Body of pancreas (tissue), 4 donors: ENCODE data around the gene CLIP2. TPM values are rescaled to one million over a fixed set of nuclear protein-coding genes. Genes with fewer than 3 reads are reported as not detected.
"Not testable (repeated sequence)": the region's sequence is repeated elsewhere in the genome, so short reads cannot be mapped to it uniquely, and the experiment has no call there.

Experiments used
- ATAC-seq: fragments of 150-250 bp; one replicate; pipeline ENCODE4 v1.9.1; 2016
- DNase-seq, 4 donors: peaks; one replicate each; pipeline ENCODE4 v3.0.0-alpha.2; 2019
- H3K27ac ChIP-seq, 4 donors: fragments of 200-600 bp; sonication (generic); 1 replicate in 3 of 4; 2 replicates in 1 of 4; pipeline versions ENCODE4 v1.5.1 to v1.6.1; 2016 to 2019; ENCODE audit warnings: mild to moderate bottlenecking in 1 of 4, mixed read lengths in 1 of 4, moderate library complexity in 1 of 4
- H3K27me3 ChIP-seq, 2 donors: fragments of 200-600 bp; sonication (generic); one replicate each; pipeline ENCODE4 v1.6.0; 2016; ENCODE audit warnings: mild to moderate bottlenecking in 1 of 2
- H3K36me3 ChIP-seq, 2 donors: fragments of 200-600 bp; sonication (generic); replicated peaks in 1 of 2; 2 replicates each; pipeline ENCODE4 v1.5.1; 2016; ENCODE audit warnings: low read depth in 2 of 2; ENCODE audit not compliant: insufficient read depth in 1 of 2
- H3K4me1 ChIP-seq: fragments of 200-600 bp; sonication (generic); one replicate; pipeline ENCODE4 v1.6.0; 2016
- H3K4me3 ChIP-seq, 2 donors: fragments of 200-600 bp; sonication (generic); 1 replicate in 1 of 2; 2 replicates in 1 of 2; pipeline ENCODE4 v1.5.1; 2016 to 2019
- H3K9me3 ChIP-seq, 3 donors: fragments of 200-600 bp; sonication (generic); 1 replicate in 2 of 3; 2 replicates in 1 of 3; pipeline ENCODE4 v1.5.1; 2016
- CTCF ChIP-seq, 7 experiments: fragments of 450-650 bp in 4 of 7; fragments of 200-600 bp in 3 of 7; sonication (generic) in 3 of 7; IDR thresholded peaks; one replicate each; pipeline ENCODE4 v1.5.1; 2016 to 2019; ENCODE audit warnings: antibody characterized with exemption in 7 of 7
- POLR2A ChIP-seq, 3 donors: fragments of 450-650 bp; IDR thresholded peaks; one replicate each; pipeline ENCODE4 v1.6.1; 2016; ENCODE audit warnings: antibody characterized with exemption in 3 of 3, mild to moderate bottlenecking in 2 of 3
- WGBS, 2 donors: methylation state at CpG; one replicate each; pipeline ENCODE4 v1.1.5; 2017; 5-methylcytosine and 5-hydroxymethylcytosine counted together
- intact Hi-C: fragments of 100-400 bp; cut with DNase I; formaldehyde crosslinking; loops from one replicate; pipeline ENCODE4 v1.15.1; 2023
- total RNA-seq, 2 donors: library from RNA; depleted of rRNA; stranded (reverse); fragments of >200 nt; gene quantifications; one replicate each; pipeline ENCODE4 v1.1.0, GENCODE V29; 2016

The CLIP2 gene
- total RNA-seq, 2 donors from 2014 or later, result 31.6 to 120 TPM

DNA sequence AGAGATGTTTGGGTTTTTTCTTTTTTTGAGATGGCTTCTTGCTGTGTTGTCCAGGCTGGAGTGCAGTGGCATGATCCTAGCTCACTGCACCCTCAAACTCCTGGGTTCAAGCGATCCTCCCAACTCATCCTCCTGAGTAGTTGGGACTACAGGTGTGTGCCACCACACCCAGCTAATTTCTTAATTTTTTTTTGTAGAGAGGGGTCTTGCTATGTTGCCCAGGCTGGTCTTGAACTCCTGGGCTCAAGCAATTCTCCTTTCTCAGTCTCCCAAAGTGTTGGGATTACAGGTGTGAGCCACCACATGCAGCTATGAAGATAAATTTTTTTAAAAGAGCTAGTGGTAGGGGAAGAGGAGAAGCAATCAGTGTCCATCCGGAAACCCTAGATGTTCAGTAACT lies 56.8 kb downstream of the CLIP2 start:
- H3K9me3 ChIP-seq, result no peaks in the 10 kb centered on the region
- DNase-seq, result no peak

DNA sequence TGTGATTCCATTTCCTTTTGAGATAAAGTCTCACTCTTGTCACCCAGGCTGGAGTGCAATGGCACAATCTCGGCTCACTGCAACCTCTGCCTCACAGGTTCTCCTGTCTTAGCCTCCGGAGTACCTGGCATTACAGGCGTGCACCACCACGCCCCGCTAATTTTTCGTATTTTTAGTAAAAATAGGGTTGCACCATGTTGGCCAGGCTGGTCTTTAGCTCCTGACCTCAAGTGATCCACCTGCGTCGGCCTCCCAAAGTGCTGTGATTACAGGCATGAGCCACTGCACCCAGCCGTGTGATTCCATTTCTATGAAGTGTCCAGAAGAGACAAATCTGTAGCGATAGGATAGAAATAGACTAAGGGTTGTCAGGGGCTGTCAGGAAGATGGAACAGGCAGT lies 60.4 kb downstream of the CLIP2 start:
- intact Hi-C loops, result no loop called here

More for the DNA sequence above, 56.8 kb downstream of the CLIP2 start:
- Histone ChIP-seq H3K27ac (no peak overlapping the region), H3K27me3 (no peaks in the 10 kb centered on the region), H3K4me1 (no peaks in the 10 kb centered on the region), H3K4me3 (no peak overlapping the region), H3K36me3 (peaks cover 0 to 3% of the 10 kb centered on the region in 2 donors)
- 98 to 100% methylated on average over 2 of the region's 2 CpGs for WGBS, 2 donors
- no peak for ATAC-seq
- TF ChIP-seq POLR2A (IDR thresholded peaks at IDR 0.05) (no peak), CTCF (IDR thresholded peaks at IDR 0.05) (no peak)
- intact Hi-C loops, result no loop called here

GRCh38 chr7:74350751-74351150 lies 61.5 kb downstream of the CLIP2 start:
- no peak for DNase-seq
- 96 to 100% methylated on average over 1 of the region's 1 CpG for WGBS, 2 donors
- no peak for TF ChIP-seq CTCF (IDR thresholded peaks at IDR 0.05)
- TF ChIP-seq POLR2A (IDR thresholded peaks at IDR 0.05), result no peak
- intact Hi-C loops, result no loop called here
- Histone ChIP-seq H3K9me3 (no peaks in the 10 kb centered on the region), H3K27ac (no peak overlapping the region), H3K36me3 (no peaks in the 10 kb centered on the region), H3K4me1 (peaks cover 5% of the 10 kb centered on the region), H3K4me3 (no peak overlapping the region), H3K27me3 (no peaks in the 10 kb centered on the region)
- no peak for ATAC-seq

More for the DNA sequence above, 60.4 kb downstream of the CLIP2 start:
- H3K27me3 ChIP-seq, result no peaks in the 10 kb centered on the region
- H3K9me3 ChIP-seq, result no peaks in the 10 kb centered on the region
- no peak overlapping the region for H3K4me3 ChIP-seq
- no peak for DNase-seq
- no peak for ATAC-seq
- H3K27ac ChIP-seq, result no peak overlapping the region
- WGBS, 2 donors, result 93 to 99% methylated on average over 10 of the region's 10 CpGs
- H3K4me1 ChIP-seq, result no peaks in the 10 kb centered on the region
- no peaks in the 10 kb centered on the region for H3K36me3 ChIP-seq
- no peak for TF ChIP-seq POLR2A (IDR thresholded peaks at IDR 0.05)
- TF ChIP-seq CTCF (IDR thresholded peaks at IDR 0.05), result no peak

DNA sequence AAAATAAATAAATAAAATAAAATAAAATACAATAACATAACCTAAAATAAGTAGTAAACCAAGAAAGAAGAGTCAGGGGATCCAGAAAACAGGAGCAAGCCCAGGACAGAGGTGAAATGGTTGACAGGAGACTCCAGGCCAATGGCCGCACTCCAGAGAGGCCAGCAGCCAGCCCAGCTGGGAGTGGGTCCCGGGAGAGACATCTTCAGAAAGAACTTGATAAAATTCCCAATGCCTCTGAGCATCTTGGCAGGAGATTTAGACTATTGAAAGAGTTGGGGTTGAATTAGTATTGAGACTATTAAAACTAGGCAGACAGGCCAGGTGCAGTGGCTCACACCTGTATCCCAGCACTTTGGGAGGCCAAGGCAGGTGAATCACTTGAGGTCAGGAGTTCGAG lies 62.6 kb downstream of the CLIP2 start:
- no peaks in the 10 kb centered on the region for H3K9me3 ChIP-seq
- no peak for ATAC-seq
- WGBS, 2 donors, result 90 to 93% methylated on average over 3 of the region's 3 CpGs
- peaks cover 5% of the 10 kb centered on the region for H3K4me1 ChIP-seq
- no peak overlapping the region for H3K4me3 ChIP-seq
- intact Hi-C loops, result no loop called here
- peaks cover 0 to 3% of the 10 kb centered on the region in 2 donors for H3K36me3 ChIP-seq
- TF ChIP-seq POLR2A (IDR thresholded peaks at IDR 0.05), result no peak
- no peak for TF ChIP-seq CTCF (IDR thresholded peaks at IDR 0.05)
- DNase-seq, result no peak
- no peaks in the 10 kb centered on the region for H3K27me3 ChIP-seq
- H3K27ac ChIP-seq, result no peak overlapping the region

DNA sequence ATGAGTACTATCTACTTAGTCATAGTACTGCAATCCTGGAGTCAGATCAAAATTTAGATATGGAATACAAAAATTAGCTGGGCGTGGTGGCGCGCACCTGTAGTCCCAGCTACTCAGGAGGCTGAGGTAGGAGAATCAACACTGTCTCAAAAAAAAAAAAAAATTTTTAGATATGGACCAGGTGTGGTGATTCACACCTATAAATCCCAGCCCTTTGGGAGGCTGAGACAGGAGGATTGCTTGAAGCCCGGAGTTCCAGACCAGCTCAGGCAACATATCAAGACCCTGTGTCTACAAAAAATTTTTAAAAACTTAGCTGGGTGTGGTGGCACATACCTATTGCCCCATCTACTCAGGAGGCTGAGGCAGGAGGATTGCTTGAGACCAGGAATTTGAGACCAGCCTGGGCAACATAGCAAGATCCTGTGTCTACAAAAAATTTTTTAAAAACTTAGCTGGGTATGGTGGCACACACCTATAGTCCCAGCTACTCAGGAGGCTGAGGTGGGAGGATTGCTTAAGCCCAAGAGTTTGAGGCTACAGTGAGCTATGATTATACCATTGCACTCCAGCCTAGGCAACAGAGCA lies 63.4 kb downstream of the CLIP2 start:
- ATAC-seq, H3K36me3 ChIP-seq, H3K27ac ChIP-seq, H3K9me3 ChIP-seq, intact Hi-C loops, DNase-seq, H3K4me1 ChIP-seq, H3K27me3 ChIP-seq, H3K4me3 ChIP-seq: not testable (repeated sequence)
- WGBS, 2 donors, result 73 to 81% methylated on average over 4 of the region's 4 CpGs
